Loucy (cell line): Measurements from ENCODE around the gene MEGF6.

Experiments
- EZH2phosphoT487 ChIP-seq: fragments of 200-600 bp; IDR thresholded peaks from 2 replicates; pipeline ENCODE4 v1.6.1; 2018; ENCODE audit warnings: antibody characterized with exemption, mild to moderate bottlenecking, moderate library complexity, borderline replicate concordance
- TF ChIP-seq, protein P1 (sequence below): fragments of 200-600 bp; sonication (generic); conservative IDR thresholded peaks from 2 replicates; pipeline ENCODE4 v1.5.1; 2014; ENCODE audit warnings: mild to moderate bottlenecking, antibody characterized with exemption, low read length

DNA sequence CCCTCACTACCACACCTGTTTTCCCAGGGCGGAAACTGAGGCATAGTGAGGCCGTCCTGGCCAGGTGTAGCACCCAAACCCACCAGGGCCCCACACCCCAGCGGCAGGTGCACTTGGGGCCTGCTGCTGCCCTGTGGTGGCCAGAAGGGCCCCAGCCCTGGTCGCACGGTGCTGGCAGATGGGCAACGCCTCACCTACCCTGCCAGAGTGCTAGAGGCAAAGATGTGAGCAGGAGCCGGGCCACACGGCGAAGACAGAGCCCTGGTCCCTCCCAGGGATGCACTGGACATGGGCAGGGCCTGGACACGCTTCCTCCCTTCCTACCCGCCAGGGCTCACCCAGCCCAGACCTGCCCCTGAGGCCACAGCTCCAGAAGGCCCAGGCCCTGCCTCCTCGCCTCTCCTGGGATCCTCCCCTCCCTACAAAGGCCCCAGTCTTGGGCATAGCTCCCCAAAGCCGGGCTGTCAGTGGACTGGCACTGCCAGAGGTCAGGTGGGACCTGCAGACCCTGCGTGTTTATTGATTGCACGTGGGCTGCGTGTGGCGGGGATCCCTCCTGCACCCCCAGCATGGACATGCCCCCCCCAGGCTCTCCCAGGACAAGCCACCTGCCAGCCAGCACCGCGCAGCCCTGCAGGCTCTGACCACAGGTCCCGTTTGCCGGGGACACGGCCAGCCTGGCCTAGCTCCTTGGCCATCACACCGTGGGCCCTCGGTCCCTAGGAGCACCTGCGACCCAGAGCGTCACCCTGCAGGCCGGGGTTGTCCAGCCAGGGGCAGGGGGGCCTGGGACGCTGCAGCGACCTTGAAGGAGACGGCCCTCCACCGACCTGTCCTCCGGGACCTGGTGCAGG lies 44.1 kb downstream of the MEGF6 start:
- TF ChIP-seq, protein P1, sequence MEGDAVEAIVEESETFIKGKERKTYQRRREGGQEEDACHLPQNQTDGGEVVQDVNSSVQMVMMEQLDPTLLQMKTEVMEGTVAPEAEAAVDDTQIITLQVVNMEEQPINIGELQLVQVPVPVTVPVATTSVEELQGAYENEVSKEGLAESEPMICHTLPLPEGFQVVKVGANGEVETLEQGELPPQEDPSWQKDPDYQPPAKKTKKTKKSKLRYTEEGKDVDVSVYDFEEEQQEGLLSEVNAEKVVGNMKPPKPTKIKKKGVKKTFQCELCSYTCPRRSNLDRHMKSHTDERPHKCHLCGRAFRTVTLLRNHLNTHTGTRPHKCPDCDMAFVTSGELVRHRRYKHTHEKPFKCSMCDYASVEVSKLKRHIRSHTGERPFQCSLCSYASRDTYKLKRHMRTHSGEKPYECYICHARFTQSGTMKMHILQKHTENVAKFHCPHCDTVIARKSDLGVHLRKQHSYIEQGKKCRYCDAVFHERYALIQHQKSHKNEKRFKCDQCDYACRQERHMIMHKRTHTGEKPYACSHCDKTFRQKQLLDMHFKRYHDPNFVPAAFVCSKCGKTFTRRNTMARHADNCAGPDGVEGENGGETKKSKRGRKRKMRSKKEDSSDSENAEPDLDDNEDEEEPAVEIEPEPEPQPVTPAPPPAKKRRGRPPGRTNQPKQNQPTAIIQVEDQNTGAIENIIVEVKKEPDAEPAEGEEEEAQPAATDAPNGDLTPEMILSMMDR = no peak
- no peak for TF ChIP-seq EZH2phosphoT487
